Mucosa of rectum (tissue), 2 donors: ENCODE data around the gene INHBC.
"Not testable (repeated sequence)": the region's sequence is repeated elsewhere in the genome, so short reads cannot be mapped to it uniquely, and the experiment has no call there.

ENCODE experiments used
- H3K27ac ChIP-seq, 2 donors: one replicate each; pipeline ENCODE4 v1.7.0; 2013; ENCODE audit warnings: inconsistent platforms in 2 of 2, low read depth in 2 of 2, low read length in 2 of 2
- H3K27me3 ChIP-seq, 2 donors: one replicate each; pipeline ENCODE4 v1.7.0; 2013; ENCODE audit warnings: low read length in 2 of 2; ENCODE audit not compliant: control insufficient read depth in 2 of 2, insufficient read depth in 2 of 2
- H3K36me3 ChIP-seq, 2 donors: one replicate each; pipeline ENCODE4 v1.7.0; 2013; ENCODE audit warnings: low read length in 2 of 2; ENCODE audit not compliant: control insufficient read depth in 2 of 2, insufficient read depth in 2 of 2
- H3K4me1 ChIP-seq, 2 donors: one replicate each; pipeline ENCODE4 v1.7.0; 2013; ENCODE audit warnings: low read length in 2 of 2, mild to moderate bottlenecking in 1 of 2; ENCODE audit not compliant: control insufficient read depth in 2 of 2, insufficient read depth in 2 of 2
- H3K4me3 ChIP-seq, 2 donors: one replicate each; pipeline ENCODE4 v1.7.0; 2013; ENCODE audit warnings: low read length in 2 of 2
- H3K9ac ChIP-seq, 2 donors: one replicate each; pipeline ENCODE4 v1.7.0; 2013; ENCODE audit warnings: low read length in 2 of 2, low read depth in 1 of 2, mild to moderate bottlenecking in 1 of 2
- H3K9me3 ChIP-seq, 2 donors: one replicate each; pipeline ENCODE4 v1.7.0; 2013; ENCODE audit warnings: low read length in 2 of 2; ENCODE audit not compliant: control insufficient read depth in 2 of 2
- donor health status: healthy.
- donor health status: Normal muscosa, but diverticular disease.

INHBC gene

DNA sequence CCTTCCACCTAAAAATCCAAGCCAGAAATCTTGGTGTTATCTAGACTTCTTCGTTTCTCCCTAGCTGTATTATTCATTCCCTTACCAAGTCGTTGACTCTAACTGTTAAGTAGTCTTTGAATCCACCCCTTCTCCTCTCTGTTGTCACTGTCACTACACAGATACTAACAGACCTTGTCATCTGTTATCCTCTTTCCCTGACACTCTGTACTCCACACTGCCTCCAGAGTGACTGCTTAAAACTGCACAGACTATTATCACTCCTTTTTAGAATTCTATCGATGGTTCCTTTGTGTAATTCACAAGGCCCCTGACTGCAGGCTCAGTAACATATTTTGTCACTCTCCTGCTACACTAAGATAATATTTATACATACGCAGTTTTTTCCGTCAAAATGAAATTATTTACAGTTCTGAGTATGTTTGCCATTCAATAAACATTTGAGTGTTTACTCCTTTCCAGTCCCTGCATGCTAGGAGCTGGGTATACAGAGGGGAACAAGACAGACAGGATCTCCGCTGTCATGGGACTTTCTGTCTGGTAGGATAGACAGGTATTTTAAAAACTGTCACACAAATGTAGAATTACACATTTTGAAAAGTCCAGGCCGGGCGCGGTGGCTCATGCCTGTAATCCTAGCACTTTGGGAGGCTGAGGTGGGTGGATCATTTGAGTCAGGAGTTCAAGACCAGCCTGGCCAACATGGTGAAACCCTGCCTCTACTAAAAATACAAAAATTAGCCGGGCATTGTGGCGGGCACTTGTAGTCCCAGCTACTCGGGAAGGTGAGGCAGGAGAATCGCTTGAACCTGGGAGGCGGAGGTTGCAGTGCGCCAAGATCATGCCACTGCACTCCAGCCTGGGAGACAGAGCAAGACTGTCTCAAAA is 57.1 kb downstream of the INHBC start:
- Histone ChIP-seq H3K36me3 (peaks cover 28% of the 10 kb centered on the region in 2 donors), H3K27ac (no peak overlapping the region)

DNA sequence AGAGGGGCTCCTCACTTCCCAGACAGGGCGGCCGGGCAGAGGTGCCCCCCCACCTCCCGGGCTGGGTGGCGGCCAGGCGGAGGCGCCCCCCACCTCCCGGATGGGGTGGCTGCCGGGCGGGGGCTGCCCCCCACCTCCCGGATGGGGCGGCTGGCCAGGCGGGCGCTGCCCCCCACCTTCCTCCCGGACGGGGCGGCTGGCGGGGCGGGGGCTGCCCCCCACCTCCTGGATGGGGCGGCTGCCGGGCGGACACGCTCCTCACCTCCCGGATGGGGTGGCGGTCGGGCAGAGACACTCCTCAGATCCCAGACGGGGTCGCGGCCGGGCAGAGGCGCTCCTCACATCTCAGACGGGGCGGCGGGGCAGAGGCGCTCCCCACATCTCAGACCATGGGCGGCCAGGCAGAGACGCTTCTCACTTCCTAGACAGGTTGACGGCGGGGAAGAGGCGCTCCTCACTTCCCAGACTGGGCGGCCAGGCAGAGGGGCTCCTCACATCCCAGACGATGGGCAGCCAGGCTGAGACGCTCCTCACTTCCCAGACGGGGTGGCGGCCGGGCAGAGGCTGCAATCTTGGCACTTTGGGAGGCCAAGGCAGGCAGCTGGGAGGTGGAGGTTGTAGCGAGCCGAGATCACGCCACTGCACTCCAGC is 60.6 kb downstream of the INHBC start:
- H3K27me3 ChIP-seq, H3K4me1 ChIP-seq, H3K4me3 ChIP-seq, H3K9ac ChIP-seq, H3K27ac ChIP-seq, H3K9me3 ChIP-seq: not testable (repeated sequence)
- peaks cover 37 to 39% of the 10 kb centered on the region in 2 donors for H3K36me3 ChIP-seq

More for the DNA sequence above, 57.1 kb downstream of the INHBC start:
- H3K27me3 ChIP-seq, result no peaks in the 10 kb centered on the region
- H3K9me3 ChIP-seq, result no peaks in the 10 kb centered on the region
- H3K4me1 ChIP-seq, result peaks cover 16 to 18% of the 10 kb centered on the region in 2 donors
- no peak overlapping the region for H3K9ac ChIP-seq
- H3K4me3 ChIP-seq, result no peak overlapping the region

DNA sequence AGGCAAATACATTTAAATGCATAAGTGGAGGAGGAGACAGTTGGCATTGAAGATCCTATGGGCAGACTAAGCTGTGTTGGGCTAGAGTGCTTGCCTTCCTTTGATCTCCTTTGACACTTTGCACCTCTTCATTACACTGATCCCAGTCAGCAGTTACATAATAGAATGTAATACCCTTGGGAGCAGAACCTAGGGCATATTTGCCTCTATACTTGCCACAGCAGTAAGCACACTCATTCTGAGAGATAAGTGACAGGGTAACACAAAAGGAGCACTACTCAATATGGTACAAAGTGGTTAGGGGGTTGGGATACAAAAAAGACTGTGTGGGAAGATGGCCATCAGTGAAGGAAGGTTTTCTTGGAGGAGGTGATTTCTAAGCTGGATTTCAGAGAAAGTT is 62.2 kb downstream of the INHBC start:
- H3K9me3 ChIP-seq, result no peaks in the 10 kb centered on the region
- H3K4me3 ChIP-seq, result no peak overlapping the region
- no peak overlapping the region for H3K27ac ChIP-seq
- H3K36me3 ChIP-seq, result peaks cover 37 to 39% of the 10 kb centered on the region in 2 donors
- no peaks in the 10 kb centered on the region for H3K4me1 ChIP-seq
- no peaks in the 10 kb centered on the region for H3K27me3 ChIP-seq
- no peak overlapping the region for H3K9ac ChIP-seq

DNA sequence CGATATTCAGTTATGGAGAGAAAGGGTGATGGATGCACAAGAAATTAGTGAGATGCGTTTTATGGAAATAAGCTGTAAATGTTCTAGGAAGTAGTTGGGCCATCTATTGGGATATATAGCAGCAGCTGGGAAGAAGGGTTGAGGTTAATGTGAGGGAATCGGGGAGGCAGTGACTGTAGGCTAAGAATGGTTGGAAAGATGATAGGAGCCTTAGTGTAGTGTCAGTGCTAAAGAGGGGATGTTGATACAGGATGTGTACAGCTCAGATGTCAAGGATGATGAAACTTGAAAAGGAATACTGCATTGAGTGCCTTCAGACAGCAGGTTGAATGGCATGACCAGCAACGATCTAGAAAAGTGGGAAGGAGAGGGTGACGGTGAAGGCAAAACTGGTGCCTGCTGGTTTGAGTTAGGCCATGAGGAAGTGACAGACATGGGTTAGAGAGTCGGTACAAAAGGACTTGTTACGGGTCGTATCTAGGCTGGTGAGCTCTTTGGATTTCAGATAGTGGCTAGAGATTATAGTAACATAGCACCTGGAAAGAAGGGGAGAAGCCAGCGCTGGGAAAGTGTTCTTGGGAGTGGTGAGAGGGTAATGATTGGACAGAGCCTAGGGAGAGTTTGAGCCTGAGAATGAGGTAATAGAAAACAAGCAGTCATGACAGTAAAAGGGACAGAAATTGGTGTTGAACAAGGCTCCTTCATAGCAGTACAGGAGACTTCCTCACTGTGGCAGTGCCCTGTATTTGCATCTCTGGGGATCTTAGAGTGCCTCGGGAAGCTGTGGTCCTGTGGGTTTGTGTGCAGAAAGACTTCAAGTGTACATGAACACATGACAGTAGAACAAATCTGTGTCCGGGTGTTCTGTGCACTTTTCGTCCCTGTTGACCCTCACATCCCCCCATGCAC is 62.9 kb downstream of the INHBC start:
- H3K27ac ChIP-seq, result no peak overlapping the region
- H3K4me3 ChIP-seq, result no peak overlapping the region
- no peak overlapping the region for H3K9ac ChIP-seq
- H3K36me3 ChIP-seq, result peaks cover 41% of the 10 kb centered on the region in 2 donors
- no peaks in the 10 kb centered on the region for H3K27me3 ChIP-seq
- H3K9me3 ChIP-seq, result no peaks in the 10 kb centered on the region
- no peaks in the 10 kb centered on the region for H3K4me1 ChIP-seq

DNA sequence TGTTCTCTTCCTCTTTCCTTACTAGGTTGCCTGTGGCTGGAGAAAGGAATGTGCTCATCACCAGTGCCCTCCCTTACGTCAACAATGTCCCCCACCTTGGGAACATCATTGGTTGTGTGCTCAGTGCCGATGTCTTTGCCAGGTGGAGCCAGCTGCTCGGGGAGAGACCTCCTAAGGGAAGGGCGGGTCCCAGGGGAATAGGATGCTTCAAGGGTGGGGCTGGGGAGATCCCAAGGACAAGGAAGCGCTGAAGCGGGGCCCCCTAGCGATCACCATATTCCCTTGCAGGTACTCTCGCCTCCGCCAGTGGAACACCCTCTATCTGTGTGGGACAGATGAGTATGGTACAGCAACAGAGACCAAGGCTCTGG is 63.5 kb downstream of the INHBC start:
- H3K36me3 ChIP-seq, result peaks cover 36 to 37% of the 10 kb centered on the region in 2 donors
- H3K27me3 ChIP-seq, result no peaks in the 10 kb centered on the region
- no peaks in the 10 kb centered on the region for H3K4me1 ChIP-seq
- H3K9me3 ChIP-seq, result no peaks in the 10 kb centered on the region
- no peak overlapping the region for H3K9ac ChIP-seq
- H3K27ac ChIP-seq, result no peak overlapping the region
- no peak overlapping the region for H3K4me3 ChIP-seq

DNA sequence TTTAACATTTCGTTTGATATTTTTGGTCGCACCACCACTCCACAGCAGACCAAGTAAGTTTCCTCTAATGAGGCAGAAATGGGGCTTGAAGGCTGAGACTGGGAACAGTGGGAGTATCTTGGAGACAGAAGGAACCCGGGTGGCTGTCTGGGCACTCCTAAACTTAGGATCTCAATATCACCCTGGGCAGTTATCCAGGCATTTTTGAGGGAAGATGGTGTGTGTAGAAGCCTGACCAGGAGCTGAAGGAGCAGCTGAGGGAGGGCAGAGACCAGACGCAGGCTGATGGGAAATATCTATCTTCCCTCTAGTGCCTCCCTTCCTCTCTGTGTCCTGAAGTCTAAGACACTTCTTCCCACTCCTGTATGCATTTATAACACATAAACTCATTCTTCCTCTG is 64.0 kb downstream of the INHBC start:
- peaks cover 36 to 37% of the 10 kb centered on the region in 2 donors for H3K36me3 ChIP-seq

DNA sequence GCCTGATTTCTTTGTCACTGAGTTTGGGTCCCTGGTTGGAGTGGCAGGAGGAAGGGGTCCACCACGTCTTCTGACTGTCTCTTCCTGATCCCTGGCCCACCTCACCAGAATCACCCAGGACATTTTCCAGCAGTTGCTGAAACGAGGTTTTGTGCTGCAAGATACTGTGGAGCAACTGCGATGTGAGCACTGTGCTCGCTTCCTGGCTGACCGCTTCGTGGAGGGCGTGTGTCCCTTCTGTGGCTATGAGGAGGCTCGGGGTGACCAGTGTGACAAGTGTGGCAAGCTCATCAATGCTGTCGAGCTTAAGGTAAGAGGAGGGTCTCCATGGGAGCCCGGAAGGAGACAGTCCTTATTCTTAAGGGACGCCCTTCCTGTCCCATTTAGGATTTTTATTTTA is 65.6 kb downstream of the INHBC start:
- no peak overlapping the region for H3K4me3 ChIP-seq
- H3K9me3 ChIP-seq, result no peaks in the 10 kb centered on the region
- no peaks in the 10 kb centered on the region for H3K27me3 ChIP-seq
- peaks cover 45 to 51% of the 10 kb centered on the region in 2 donors for H3K36me3 ChIP-seq
- no peak overlapping the region for H3K9ac ChIP-seq
- no peaks in the 10 kb centered on the region for H3K4me1 ChIP-seq
- no peak overlapping the region for H3K27ac ChIP-seq

More for the DNA sequence above, 64.0 kb downstream of the INHBC start:
- Histone ChIP-seq H3K27ac (no peak overlapping the region), H3K27me3 (no peaks in the 10 kb centered on the region), H3K9me3 (no peaks in the 10 kb centered on the region), H3K9ac (no peak overlapping the region), H3K4me1 (no peaks in the 10 kb centered on the region), H3K4me3 (no peak overlapping the region)
